Thyroid gland (tissue), 4 donors: ENCODE measurements around the gene MVP. TPM values are rescaled to one million over a fixed set of nuclear protein-coding genes. Genes with fewer than 3 reads are reported as not detected.

Source experiments
- DNase-seq, 2 donors: peaks; one replicate each; pipeline ENCODE4 v3.0.0-alpha.2; 2019
- H3K27ac ChIP-seq, 3 donors: fragments of 200-600 bp; sonication (generic); 1 replicate in 2 of 3; 2 replicates in 1 of 3; pipeline ENCODE4 v1.5.1; 2016 to 2019; ENCODE audit warnings: mild to moderate bottlenecking in 1 of 3, moderate library complexity in 1 of 3
- H3K27me3 ChIP-seq: fragments of 200-600 bp; sonication (generic); one replicate; pipeline ENCODE4 v1.5.1; 2019
- H3K36me3 ChIP-seq, 2 donors: fragments of 200-600 bp; sonication (generic); one replicate each; pipeline ENCODE4 v1.5.1; 2016 to 2019
- H3K4me1 ChIP-seq, 2 donors: fragments of 200-600 bp; sonication (generic); one replicate each; pipeline ENCODE4 v1.5.1; 2017 to 2019
- H3K4me3 ChIP-seq, 3 donors: fragments of 200-600 bp; sonication (generic); replicated peaks in 1 of 3; 1 replicate in 2 of 3; 2 replicates in 1 of 3; pipeline ENCODE4 v1.5.1; 2016; ENCODE audit warnings: mild to moderate bottlenecking in 1 of 3
- H3K9me3 ChIP-seq: fragments of 200-600 bp; sonication (generic); one replicate; pipeline ENCODE4 v1.5.1; 2017
- POLR2A ChIP-seq, 2 donors: fragments of 450-650 bp; IDR thresholded peaks; one replicate each; pipeline ENCODE4 v1.6.1; 2017; ENCODE audit warnings: antibody characterized with exemption in 2 of 2, mild to moderate bottlenecking in 2 of 2, moderate library complexity in 1 of 2
- WGBS, 2 donors: methylation state at CpG; one replicate each; pipeline ENCODE4 v1.1.5; 2017; 5-methylcytosine and 5-hydroxymethylcytosine counted together
- intact Hi-C: fragments of 100-400 bp; cut with DNase I; formaldehyde crosslinking; loops from one replicate; pipeline ENCODE4 v1.15.1; 2023
- small RNA-seq: library from RNA; depleted of rRNA; stranded (forward); fragments of <200 nt; gene quantifications from one replicate; pipeline ENCODE3, GENCODE V24; 2016
- total RNA-seq, 4 donors: library from RNA; depleted of rRNA; stranded (reverse); fragments of >200 nt; gene quantifications; one replicate each; pipeline ENCODE4 v1.2.3, GENCODE V29; 2016
- TF ChIP-seq, protein P1 (sequence below), 6 experiments: fragments of 200-600 bp in 3 of 6; fragments of 450-650 bp in 3 of 6; sonication (generic) in 3 of 6; IDR thresholded peaks; one replicate each; pipeline ENCODE4 v1.5.1; 2016 to 2019; ENCODE audit warnings: antibody characterized with exemption in 6 of 6, mild to moderate bottlenecking in 2 of 6, inconsistent platforms in 1 of 6, moderate library complexity in 1 of 6

The MVP gene
- total RNA-seq, 4 donors from 2014 or later = 70.1 to 127 (median 90.6) TPM

DNA sequence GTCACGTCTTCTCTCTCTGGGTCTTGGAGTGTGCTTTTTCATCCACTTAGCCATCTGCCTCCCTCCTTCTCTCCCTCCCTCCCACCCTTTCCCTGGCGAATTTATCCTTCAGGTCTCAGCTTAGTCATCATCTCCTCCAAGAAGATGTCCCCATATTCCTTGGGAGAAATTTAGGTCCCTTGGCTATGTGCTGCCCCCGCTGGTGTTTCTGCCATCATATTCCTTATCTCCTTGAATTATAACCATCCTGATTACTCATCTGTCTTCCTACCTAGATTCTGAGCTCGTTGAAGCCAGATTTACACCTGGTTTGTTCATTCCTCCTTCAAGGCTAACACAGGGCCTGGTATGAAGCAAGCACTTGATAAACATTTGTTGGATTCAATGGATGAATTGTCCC lies 74.1 kb downstream of the MVP start:
- H3K27me3 ChIP-seq = no peaks in the 10 kb centered on the region
- no peak for TF ChIP-seq POLR2A (IDR thresholded peaks at IDR 0.05)
- TF ChIP-seq, protein P1, sequence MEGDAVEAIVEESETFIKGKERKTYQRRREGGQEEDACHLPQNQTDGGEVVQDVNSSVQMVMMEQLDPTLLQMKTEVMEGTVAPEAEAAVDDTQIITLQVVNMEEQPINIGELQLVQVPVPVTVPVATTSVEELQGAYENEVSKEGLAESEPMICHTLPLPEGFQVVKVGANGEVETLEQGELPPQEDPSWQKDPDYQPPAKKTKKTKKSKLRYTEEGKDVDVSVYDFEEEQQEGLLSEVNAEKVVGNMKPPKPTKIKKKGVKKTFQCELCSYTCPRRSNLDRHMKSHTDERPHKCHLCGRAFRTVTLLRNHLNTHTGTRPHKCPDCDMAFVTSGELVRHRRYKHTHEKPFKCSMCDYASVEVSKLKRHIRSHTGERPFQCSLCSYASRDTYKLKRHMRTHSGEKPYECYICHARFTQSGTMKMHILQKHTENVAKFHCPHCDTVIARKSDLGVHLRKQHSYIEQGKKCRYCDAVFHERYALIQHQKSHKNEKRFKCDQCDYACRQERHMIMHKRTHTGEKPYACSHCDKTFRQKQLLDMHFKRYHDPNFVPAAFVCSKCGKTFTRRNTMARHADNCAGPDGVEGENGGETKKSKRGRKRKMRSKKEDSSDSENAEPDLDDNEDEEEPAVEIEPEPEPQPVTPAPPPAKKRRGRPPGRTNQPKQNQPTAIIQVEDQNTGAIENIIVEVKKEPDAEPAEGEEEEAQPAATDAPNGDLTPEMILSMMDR (IDR thresholded peaks at IDR 0.05) = no peak
- no peak for DNase-seq
- no peak overlapping the region for H3K27ac ChIP-seq
- no peak overlapping the region for H3K4me3 ChIP-seq
- no peaks in the 10 kb centered on the region for H3K36me3 ChIP-seq
- intact Hi-C loops = no loop called here
- peaks cover 2% of the 10 kb centered on the region in 2 donors for H3K4me1 ChIP-seq
- 80 to 82% methylated on average over 4 of the region's 4 CpGs for WGBS, 2 donors
- no peaks in the 10 kb centered on the region for H3K9me3 ChIP-seq

DNA sequence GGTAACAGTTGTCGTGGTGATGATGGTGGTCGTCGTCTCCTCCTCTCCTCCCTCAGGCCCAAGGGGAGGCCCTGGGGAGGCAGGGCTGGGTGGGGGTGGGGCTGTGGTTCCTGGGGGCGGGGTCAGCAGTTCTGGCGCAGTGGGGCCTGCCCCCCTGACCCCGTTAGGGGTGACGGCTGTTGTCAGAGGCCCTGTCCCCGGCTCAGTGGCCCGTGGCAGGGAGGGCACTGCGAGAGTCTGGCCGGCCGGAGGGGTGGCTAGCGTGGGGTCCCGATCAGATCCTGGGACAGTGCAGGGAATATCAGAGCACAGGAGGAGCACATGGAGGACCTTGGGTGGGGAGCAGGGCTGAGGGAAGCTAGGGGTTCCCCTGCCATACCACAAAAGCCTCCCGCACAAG lies 76.6 kb downstream of the MVP start:
- intact Hi-C loops = no loop called here
- Histone ChIP-seq H3K27me3 (no peaks in the 10 kb centered on the region), H3K9me3 (no peaks in the 10 kb centered on the region), H3K4me1 (peaks cover 6 to 16% of the 10 kb centered on the region in 2 donors), H3K27ac (no peak overlapping the region), H3K36me3 (no peaks in the 10 kb centered on the region), H3K4me3 (no peak overlapping the region)
- DNase-seq = no peak
- 46 to 52% methylated on average over 12 to 14 of the region's 15 CpGs for WGBS, 2 donors
- TF ChIP-seq, protein P1 (IDR thresholded peaks at IDR 0.05) = no peak
- TF ChIP-seq POLR2A (IDR thresholded peaks at IDR 0.05) = no peak

DNA sequence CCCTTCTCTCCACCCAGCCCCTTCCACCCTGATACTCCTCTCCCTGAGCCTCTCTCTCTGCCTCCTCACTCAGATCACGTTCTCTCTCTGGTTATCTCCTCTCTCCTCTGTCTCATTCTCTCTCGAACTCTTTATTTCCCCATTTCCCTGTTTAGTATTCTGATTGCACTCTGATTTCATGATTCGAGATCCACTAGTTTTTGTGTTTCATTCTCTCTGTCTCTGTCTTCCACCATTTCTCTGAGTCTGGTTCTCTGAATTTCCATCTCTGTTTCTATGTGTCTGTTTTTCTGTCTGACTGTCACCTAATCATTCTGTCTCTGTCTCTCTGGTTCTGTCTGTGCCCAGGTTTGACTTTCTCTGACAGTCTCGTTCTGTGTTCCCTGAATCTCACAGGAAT lies 77.1 kb downstream of the MVP start:
- Histone ChIP-seq H3K27me3 (no peaks in the 10 kb centered on the region), H3K4me1 (peaks cover 6 to 16% of the 10 kb centered on the region in 2 donors), H3K9me3 (no peaks in the 10 kb centered on the region), H3K27ac (no peak overlapping the region), H3K36me3 (no peaks in the 10 kb centered on the region), H3K4me3 (no peak overlapping the region)
- DNase-seq = no peak
- TF ChIP-seq, protein P1 (IDR thresholded peaks at IDR 0.05) = no peak
- no peak for TF ChIP-seq POLR2A (IDR thresholded peaks at IDR 0.05)
- intact Hi-C loops = no loop called here
- WGBS, 2 donors = 50 to 51% methylated on average over 4 of the region's 4 CpGs

Small RNAs within 50 kb of the gene (small RNA-seq; reads per million reads assigned to genes)
- gene AC009133.6 (not detected), gene AC120114.4 (not detected)

Other genes with a start within 250 kb of the MVP start
- gene SPN, start 157.2 kb upstream of the MVP start, total RNA-seq = 1 to 10 TPM in 1 of 4 donors, under 1 TPM in 3; 0.67 to 3.4 (median 0.86) TPM
- gene QPRT, start 141.3 kb upstream of the MVP start, total RNA-seq = 1 to 10 TPM; 1.7 to 5.6 (median 3.0) TPM
- under 1 TPM; 0.22 to 0.83 (median 0.37) TPM for gene C16orf54, start 74.5 kb upstream of the MVP start, total RNA-seq
- not detected for gene ZG16, start 42.2 kb upstream of the MVP start, total RNA-seq
- 10 to 100 TPM; 38.4 to 68.6 (median 57.2) TPM for gene KIF22, start 29.7 kb upstream of the MVP start, total RNA-seq
- 100 to 1,000 TPM in 2 of 4 donors, 10 to 100 TPM in 2; 80.4 to 132 (median 107) TPM for gene MAZ, start 13.9 kb upstream of the MVP start, total RNA-seq
- 1 to 10 TPM in 3 of 4 donors, under 1 TPM in 1; 0.89 to 4.0 (median 2.4) TPM for gene PRRT2, start 8.3 kb upstream of the MVP start, total RNA-seq
- gene PAGR1, start 4.3 kb upstream of the MVP start, total RNA-seq = 10 to 100 TPM; 38.2 to 75.0 (median 55.2) TPM
- 100 to 1,000 TPM in 2 of 4 donors, 10 to 100 TPM in 2; 79.3 to 122 (median 99.3) TPM for gene CDIPT, start 42.8 kb downstream of the MVP start, total RNA-seq
- gene SEZ6L2, start 79.1 kb downstream of the MVP start, total RNA-seq = 1 to 10 TPM in 2 of 4 donors, under 1 TPM in 2; 0.33 to 1.5 (median 0.79) TPM
- not detected for gene ASPHD1, start 80.0 kb downstream of the MVP start, total RNA-seq
- 10 to 100 TPM in 3 of 4 donors, 1 to 10 TPM in 1; 9.8 to 27.5 (median 15.5) TPM for gene KCTD13, start 105.8 kb downstream of the MVP start, total RNA-seq
- 100 to 1,000 TPM in 3 of 4 donors, 10 to 100 TPM in 1; 93.2 to 140 (median 135) TPM for gene TMEM219, start 141.6 kb downstream of the MVP start, total RNA-seq
- 10 to 100 TPM; 48.8 to 62.6 (median 55.2) TPM for gene TAOK2, start 153.4 kb downstream of the MVP start, total RNA-seq
- gene HIRIP3, start 175.2 kb downstream of the MVP start, total RNA-seq = 10 to 100 TPM; 10.7 to 23.1 (median 18.4) TPM
- 100 to 1,000 TPM in 3 of 4 donors, 10 to 100 TPM in 1; 45.9 to 165 (median 142) TPM for gene INO80E, start 175.8 kb downstream of the MVP start, total RNA-seq
- gene DOC2A, start 190.6 kb downstream of the MVP start, total RNA-seq = 1 to 10 TPM in 1 of 4 donors, under 1 TPM in 2, not detected in 1; 0.22 to 1.2 (median 0.94) TPM
- gene C16orf92, start 202.7 kb downstream of the MVP start, total RNA-seq = not detected
- under 1 TPM in 2 of 4 donors, not detected in 2; 0.54 to 0.79 TPM for gene TLCD3B, start 210.8 kb downstream of the MVP start, total RNA-seq
- gene ALDOA, start 245.3 kb downstream of the MVP start, total RNA-seq = 1,000 to 10,000 TPM in 3 of 4 donors, 100 to 1,000 TPM in 1; 752 to 2,025 (median 1,174) TPM